ENCODE measurements around the gene SNX13.

DNA sequence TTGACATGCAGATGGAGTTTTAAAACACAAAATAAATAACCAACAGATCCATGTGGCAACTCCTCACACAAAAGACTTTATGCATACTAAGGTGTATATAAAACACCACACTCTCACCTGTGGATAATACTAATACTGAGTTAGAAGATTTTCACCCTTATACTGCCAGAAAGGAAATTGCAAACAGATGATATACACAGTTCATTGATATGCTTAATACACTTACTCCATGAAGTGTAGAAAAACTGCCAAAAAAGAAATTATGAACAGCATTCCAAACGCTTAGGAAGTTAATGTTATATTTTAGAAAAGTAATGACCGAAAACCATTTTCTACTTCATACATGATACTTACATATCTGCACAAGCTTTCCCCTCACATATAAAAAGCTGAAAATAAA, 17.6 kb upstream of the SNX13 start:
- no peak for TF ChIP-seq EP300 (IDR thresholded peaks at IDR 0.05)
- TF ChIP-seq, protein P1, sequence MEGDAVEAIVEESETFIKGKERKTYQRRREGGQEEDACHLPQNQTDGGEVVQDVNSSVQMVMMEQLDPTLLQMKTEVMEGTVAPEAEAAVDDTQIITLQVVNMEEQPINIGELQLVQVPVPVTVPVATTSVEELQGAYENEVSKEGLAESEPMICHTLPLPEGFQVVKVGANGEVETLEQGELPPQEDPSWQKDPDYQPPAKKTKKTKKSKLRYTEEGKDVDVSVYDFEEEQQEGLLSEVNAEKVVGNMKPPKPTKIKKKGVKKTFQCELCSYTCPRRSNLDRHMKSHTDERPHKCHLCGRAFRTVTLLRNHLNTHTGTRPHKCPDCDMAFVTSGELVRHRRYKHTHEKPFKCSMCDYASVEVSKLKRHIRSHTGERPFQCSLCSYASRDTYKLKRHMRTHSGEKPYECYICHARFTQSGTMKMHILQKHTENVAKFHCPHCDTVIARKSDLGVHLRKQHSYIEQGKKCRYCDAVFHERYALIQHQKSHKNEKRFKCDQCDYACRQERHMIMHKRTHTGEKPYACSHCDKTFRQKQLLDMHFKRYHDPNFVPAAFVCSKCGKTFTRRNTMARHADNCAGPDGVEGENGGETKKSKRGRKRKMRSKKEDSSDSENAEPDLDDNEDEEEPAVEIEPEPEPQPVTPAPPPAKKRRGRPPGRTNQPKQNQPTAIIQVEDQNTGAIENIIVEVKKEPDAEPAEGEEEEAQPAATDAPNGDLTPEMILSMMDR (IDR thresholded peaks at IDR 0.05) = no peak

All from sigmoid colon (tissue), 4 donors.